Ramos (cell line): Measurements from ENCODE around the gene PC.
"Not testable (repeated sequence)": the region's sequence is repeated elsewhere in the genome, so short reads cannot be mapped to it uniquely, and the experiment has no call there.

Experiments
- in situ Hi-C: fragments of 300-500 bp; cut with MboI; formaldehyde crosslinking; loops from one replicate; pipeline ENCODE4 v1.14.3; 2022; ENCODE audit warnings: low sequenced_read_pairs; ENCODE audit not compliant: unreplicated experiment

Gene PC

DNA sequence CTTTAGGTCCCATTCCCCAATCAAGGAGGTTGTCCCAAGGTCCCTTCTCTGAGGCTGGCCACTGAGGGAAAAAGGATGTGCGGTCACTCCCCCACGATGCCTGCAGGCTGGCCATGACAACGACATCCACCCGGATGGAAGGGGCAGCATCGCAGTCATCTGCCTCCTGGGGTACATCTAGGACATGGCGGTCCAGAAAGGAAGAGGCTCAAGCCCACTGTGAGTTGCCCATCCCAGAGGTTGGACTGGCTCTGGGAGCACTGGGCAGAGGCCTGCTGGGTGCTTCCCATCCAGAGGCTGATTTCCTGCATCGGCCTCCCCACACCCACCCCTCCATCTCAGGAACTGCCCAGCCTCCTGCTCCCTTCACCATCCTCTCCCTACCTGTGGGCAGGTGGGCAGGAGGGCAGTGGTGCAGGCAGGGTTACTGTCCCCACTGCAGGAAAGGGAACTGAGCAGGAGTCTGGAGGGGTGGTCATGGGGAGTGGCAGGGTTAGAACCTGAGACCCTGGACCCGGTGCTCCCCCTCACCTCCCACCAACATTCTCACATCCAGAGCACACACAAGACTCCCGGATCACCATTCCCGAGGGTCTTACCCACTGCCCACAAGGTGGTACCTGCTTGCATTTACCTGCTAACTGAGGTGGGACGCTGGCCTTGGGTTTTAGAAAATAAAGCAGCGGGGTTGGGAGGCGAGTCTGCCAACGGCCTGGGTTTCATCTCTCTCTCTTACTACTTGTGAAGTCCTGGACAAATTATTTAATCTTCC lies 110.5 kb downstream of the PC start:
- in situ Hi-C loops = no loop called here

DNA sequence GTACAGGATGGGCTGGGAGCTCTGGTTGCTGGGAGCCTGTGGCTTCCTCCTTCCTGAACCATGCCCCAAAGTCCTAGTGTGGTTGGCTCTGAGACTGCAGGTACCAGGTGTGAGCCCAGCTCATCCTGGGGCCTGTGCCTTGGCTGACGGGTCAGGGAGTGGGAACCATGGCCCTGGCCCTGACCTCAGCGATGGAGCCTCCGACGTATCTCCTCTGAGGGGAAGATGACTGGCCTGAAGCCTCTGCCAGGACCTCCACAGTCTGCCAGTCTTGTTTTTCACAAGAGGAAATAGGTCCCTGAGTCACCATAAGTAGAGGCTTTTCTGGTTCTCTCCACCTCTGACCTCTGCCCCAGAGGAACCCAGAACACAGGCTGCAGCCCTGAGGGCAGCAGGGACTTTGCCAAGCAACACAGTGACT lies 111.5 kb downstream of the PC start:
- in situ Hi-C loops = no loop called here

DNA sequence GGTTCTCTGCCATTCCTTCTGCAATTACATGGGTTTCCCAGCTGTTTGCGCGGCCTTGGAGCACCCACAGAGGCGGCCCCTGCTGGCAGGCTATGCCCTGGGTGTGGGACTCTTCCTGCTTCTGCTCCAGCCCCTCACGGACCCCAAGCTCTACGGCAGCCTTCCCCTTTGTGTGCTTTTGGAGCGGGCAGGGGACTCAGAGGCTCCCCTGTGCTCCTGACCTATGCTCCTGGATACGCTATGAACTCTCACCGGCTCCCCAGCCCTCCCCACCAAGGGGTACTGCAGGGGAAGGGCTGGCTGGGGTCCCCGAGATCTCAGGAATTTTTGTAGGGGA lies 112.3 kb downstream of the PC start:
- in situ Hi-C loops = no loop called here

DNA sequence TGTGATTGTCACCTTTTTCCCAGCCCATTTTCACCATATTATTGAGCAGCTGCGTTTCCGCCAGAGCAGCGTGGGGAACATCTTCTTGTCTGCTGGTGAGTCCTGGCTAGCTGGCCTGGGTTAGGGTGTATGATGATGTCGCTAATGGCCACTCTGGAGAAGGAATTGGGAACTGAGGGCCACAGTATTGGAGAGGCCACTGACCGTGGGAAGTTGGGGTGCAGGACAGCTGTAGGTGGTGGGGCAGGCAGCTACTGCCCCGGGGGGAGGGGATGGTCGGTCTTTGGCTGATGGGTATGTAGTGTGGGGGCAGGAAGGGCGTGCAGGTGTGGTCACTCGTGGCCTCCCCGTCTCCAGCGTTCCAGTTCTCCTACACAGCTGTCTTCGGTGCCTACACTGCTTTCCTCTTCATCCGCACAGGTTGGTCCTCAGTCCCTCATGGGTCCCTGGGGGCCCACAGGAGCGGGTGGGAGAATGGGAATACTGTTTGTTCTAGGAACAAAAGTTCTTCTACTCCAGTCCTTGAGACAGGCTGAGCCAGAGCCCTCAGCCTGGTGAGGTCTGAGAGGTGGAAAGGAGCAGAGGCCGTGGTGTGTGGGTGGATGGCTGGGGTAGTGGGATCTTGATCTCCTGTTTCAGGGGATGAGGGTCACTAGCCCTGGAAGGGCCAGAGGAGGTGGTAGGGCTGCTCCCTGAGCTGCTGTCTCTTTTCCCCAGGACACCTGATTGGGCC lies 112.9 kb downstream of the PC start:
- in situ Hi-C loops = no loop called here

DNA sequence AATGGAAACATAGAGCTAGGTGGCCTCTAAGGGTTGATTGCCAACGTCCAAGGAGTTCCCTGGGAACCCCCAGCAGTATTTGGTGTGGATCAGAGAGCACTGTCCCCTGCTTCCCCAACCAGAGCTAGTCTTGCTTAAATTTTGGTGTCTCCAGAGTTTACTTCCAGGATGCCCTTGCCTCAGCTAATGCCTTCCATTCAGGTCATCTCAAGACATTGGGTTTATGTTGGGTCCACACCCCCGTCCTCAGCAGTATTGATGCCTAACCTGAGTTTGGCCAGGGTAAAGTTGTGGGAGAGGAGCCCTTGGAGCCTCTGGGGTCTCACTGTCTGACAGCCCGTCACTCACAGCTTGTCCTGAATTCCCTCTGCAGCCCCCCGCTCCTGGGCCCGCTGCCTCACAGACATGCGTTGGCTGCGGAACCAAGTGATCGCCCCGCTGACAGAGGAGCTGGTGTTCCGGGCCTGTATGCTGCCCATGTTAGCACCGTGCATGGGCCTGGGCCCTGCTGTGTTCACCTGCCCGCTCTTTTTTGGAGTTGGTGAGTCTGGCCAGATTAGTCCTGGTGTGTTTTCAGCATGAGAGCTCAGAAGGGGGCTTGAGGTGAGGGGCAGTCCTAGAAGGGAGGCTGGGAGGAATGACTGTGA lies 113.6 kb downstream of the PC start:
- in situ Hi-C loops = loop anchor here (5.0 kb wide), 1 partner anchor 38 kb away; no protein-coding TSS in a partner anchor

DNA sequence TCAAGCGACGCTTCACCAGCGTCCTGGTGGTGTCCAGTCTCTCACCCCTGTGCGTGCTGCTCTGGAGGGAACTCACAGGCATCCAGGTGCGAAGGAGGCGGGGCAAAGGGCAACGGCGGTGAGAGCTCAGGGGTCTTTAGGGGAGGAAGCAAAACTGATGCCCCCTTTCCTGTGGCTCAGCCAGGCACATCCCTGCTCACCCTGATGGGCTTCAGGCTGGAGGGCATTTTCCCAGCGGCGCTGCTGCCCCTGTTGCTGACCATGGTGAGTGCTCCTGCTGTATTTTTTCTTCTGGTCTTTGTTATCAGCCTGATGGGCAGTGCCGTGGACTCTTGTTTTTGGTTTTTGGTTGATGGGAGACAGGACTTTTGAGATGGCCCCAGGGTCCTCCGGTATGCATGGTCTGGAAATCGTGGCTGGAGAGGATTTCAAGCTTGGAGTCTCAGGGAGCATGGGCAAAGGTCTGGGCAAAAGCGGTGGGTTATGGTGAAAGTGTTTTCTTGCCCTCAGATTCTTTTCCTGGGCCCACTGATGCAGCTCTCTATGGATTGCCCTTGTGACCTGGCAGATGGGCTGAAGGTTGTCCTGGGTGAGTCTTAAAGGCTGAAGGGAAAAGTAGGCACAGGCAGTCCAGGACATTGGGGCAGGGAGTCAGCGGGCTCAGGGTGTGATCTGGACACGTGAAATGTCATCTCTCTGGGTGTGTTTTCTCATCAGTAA lies 114.2 kb downstream of the PC start:
- in situ Hi-C loops = loop anchor here (5.0 kb wide), 1 partner anchor 38 kb away; no protein-coding TSS in a partner anchor

DNA sequence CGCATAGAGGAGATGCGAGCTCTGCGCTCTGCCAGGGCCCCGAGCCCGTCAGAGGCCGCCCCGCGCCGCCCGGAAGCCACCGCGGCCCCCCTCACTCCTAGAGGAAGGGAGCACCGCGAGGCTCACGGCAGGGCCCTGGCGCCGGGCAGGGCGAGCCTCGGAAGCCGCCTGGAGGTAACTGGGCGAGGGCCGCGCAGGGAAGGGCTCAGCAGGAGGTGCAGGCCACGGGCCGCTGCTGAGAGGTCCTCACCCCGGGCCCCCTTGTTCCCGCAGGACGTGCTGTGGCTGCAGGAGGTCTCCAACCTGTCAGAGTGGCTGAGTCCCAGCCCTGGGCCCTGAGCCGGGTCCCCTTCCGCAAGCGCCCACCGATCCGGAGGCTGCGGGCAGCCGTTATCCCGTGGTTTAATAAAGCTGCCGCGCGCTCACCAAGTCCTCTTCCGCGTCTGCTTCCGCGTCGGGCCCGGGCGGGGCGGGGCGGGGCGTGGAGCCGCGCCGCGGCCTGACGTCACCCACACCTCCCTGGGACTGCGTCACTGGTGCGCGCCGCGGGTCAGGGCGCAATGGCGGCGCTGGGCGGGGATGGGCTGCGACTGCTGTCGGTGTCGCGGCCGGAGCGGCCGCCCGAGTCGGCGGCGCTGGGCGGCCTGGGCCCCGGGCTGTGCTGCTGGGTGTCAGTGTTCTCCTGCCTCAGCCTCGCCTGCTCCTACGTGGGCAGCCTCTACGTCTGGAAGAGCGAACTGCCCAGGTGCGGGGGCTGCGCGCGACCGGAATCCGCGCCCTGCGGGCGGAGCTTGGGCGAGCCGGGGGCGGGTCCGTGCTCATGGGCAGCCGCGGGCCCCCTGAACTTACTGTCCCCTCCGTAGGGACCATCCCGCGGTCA lies 115.0 kb downstream of the PC start, which contains the start of gene RCE1:
TSS of gene RCE1 (plus strand) at position 546 of the 880 bp plus-strand sequence. CDS start at position 561, 15 bp downstream.
- in situ Hi-C loops = loop anchor here (5.0 kb wide), 1 partner anchor 39 kb away; no protein-coding TSS in a partner anchor

DNA sequence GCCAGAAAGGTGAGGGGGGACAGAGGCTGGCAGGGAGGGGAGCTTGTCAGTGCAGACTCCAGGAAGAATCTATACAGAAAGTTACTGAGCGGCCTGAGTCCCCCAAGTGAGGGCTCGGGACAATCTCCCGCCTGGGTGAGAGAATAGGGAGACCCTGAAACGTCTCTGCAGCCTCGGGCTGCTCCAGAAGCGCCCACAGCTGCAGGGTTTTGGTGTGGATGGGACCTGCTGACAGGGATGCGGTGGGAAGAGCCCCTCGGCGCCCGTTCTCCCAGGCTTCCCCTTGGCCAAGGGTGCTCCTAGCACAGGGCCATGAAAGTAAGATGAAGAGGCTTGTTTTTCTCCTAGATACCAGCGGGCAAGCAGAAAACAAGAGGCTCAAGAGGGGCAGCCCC lies 115.7 kb downstream of the PC start:
- in situ Hi-C loops = loop anchor here (5.0 kb wide), 1 partner anchor 40 kb away; no protein-coding TSS in a partner anchor

DNA sequence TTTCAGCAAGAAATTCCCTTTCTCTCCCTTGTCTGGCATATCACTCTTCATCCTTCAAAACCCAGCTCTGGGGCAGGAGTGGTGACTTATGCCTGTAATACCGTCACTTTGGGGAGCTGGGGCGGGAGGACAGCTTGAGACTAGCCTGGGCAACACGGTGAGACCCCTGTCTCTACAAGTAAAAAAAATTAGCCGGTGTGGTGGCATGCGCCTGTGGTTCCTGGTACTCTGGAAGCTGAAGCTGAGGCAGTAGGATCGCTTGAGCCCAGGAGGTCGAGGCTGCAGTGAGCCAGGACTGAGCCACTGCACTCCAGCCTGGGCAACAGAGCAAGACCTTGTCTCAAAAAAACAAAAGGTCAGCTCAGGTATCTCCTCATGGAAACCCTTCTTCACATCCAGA lies 116.3 kb downstream of the PC start:
- in situ Hi-C loops = loop anchor here (5.0 kb wide), 1 partner anchor 40 kb away; no protein-coding TSS in a partner anchor

DNA sequence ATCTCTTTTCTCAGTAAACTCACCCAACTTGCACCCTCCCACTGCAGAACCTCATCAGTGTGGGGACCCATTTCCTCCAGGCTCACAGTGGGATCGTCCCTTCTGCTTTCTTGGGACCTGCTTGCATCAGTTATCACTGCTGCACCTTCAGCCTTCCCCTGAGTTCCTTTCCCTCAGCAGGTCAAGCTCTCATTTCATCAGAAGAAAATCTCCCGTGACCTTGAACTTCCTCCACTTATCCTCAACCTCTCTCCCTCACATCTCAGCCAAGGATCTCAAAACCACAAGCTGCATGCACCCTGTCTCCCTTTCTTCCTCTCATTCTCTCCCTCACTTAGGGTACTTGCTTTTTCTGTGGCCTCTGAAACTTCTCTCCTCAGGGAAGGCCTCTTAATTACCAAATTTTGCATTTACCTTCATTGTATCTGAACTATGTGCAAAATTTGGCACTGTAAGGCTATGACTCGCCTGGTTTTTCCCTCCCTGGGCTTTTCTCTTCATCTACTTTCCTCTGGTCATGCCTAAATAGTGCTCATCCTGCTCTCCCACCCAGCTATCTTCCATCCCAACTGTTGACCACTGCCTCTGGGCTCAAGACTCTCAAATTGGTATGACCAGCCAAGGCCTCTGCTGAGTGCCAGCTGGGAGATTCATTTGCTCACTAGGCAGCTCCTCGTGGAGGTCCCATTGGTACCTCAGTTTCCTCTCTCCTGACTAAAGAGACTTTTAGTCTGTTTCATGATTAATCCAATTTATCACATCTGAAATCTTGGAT lies 117.7 kb downstream of the PC start:
- in situ Hi-C loops = loop anchor here (5.0 kb wide), 1 partner anchor 42 kb away; no protein-coding TSS in a partner anchor

DNA sequence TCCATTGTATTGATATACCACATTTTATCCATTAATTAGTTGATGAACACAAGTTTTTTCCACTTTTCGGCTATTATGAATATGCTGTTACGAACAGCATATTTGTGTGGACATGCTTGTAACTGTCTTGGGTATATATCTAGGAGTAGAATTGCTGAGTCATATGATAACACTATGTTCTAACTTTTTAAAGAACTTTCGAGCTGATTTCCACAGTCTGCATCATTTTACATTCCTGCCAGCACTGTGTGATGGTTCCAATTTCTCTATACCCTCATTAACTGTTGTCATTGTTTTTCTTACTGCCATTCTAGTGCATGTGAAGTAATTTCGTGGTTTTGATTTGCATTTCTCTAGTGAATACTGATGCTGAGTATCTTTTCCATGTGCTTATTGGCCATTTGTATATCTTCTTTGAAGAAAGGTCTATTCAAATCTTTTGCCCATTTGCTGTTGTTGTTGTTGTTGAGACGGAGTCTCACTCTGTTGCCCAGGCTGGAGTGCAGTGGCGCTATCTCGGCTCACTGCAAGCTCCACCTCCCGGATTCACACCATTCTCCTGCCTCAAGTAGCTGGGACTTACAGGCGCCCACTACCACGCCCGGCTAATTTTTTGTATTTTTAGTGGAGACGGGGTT lies 122.3 kb downstream of the PC start:
- in situ Hi-C loops = no loop called here

DNA sequence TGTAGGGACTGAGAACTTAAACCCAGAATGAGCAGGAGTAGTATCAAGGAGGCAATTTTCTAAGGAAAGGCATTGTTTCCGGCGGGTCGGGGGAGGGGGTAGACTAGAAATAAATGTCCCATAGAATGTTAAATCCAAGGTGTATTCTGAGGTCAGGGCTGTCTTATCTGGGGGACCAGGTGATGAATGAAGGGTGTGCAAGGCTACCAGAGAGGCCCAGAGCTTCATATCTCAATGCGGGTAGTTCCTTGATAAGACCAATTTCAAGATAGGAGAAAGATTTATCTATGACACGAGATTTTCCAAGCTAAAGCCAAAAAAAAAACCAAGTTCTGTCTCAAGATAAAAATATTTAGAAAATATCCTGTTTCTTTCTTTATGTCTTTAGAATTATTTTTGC lies 123.2 kb downstream of the PC start:
- in situ Hi-C loops = loop anchor here (5.0 kb wide), 1 partner anchor 143 kb away; no protein-coding TSS in a partner anchor

DNA sequence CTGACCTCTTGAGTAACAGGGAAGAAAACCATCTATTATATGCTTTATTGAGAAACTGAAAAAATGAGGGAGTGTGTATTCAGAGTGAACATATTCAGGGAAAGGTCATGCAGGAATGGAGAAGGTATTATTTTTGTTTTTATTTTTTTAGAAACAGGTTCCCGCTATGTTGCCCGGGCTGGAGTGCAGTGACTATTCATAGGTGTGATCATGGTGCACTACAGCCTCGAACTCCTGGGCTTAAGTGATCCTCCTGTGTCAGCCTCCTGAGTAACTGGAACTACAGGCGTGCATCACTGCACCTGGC lies 123.7 kb downstream of the PC start:
- in situ Hi-C loops = loop anchor here (5.0 kb wide), 1 partner anchor 142 kb away; no protein-coding TSS in a partner anchor

DNA sequence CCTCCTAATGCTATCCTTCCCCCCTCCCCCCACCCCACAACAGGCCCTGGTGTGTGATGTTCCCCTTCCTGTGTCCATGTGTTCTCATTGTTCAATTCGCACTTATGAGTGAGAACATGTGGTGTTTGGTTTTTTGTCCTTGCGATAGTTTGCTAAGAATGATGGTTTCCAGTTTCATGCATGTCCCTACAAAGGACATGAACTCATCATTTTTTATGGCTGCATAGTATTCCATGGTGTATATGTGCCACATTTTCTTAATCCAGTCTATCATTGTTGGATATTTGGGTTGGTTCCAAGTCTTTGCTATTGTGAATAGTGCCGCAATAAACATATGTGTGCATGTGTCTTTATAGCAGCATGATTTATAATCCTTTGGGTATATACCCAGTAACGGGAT lies 133.6 kb downstream of the PC start:
- in situ Hi-C loops = not testable (repeated sequence)

DNA sequence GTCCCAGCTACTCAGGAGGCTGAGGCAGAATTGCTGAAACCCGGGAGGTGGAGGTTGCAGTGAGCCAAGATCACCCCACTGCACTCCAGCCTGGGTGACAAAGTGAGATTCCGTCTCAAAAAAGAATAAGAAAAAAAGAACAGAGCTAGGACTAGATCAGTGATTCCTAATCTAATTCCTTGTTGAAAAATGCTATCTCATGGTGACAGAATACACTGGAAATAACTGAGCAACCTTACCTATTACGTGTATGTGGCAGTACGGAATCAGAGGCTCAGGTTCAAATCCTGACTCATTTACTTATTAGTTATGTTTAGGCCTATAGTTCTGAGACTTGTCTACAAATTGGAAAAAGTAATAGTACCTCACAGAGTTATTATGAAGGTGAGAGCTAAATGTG lies 134.5 kb downstream of the PC start:
- in situ Hi-C loops = no loop called here

DNA sequence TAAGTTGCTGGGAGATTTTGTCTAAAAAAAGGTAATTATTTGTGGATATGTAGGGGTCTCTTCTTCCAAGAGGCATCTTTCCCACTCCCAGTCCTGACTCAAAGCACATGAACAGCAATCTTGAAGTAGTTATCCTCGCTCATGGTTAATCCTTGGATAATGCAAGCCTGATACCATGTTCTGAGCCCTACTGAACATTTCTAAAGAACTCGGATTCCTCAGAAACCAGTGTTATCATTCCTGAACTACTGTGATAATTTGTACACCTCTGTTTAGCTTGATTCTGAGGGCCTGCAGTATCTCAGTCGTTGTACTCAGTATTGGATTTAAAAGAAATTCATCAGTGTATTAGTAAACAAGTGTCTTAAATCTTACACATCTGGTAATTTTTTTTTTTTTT lies 137.3 kb downstream of the PC start:
- in situ Hi-C loops = no loop called here

DNA sequence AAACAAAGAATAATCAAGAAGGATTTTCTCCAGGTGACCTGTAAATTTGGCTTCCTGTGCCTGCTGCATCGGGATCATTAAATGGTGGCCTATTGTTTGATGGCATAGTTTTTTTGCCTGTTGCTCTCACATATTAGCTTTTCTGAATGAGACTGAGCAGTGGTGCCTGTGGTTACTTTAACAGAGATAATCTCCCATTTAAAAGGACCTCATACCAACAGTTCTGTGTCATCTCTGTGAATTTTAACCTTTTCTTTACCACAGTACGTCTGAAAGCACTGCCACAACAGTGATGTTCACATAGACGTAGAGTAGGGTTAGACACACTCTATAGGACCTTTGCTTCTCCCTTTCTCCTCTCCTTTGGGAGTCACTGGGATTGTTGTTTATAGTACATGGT lies 137.8 kb downstream of the PC start:
- in situ Hi-C loops = no loop called here
